Measurements from ENCODE around the gene ARSA.

GRCh38 chr22:50577987-50578775 lies 49.8 kb downstream of the ARSA start, which contains the start of gene CPT1B:
- no peak for TF ChIP-seq TCF7L2 (IDR thresholded peaks at IDR 0.05; ENCODE audit: borderline replicate concordance, extremely low read depth, insufficient read depth, insufficient read length)
- no peak for TF ChIP-seq SIN3A (IDR thresholded peaks at IDR 0.05; ENCODE audit: low read depth)
- TF ChIP-seq CTCF (IDR thresholded peaks at IDR 0.05 in 2 of 3, conservative IDR thresholded peaks at IDR 0.05 in 1 of 3; ENCODE audit: borderline replicate concordance in 1 of 3, insufficient read depth in 1 of 3, low read depth in 2 of 3, low read length in 2 of 3) = no peak
- no peak for TF ChIP-seq POLR2A (IDR thresholded peaks at IDR 0.05; ENCODE audit: borderline replicate concordance, extremely low read depth, insufficient read depth, insufficient read length)
